Measurements from ENCODE around the gene RAD9B.

The RAD9B gene

DNA sequence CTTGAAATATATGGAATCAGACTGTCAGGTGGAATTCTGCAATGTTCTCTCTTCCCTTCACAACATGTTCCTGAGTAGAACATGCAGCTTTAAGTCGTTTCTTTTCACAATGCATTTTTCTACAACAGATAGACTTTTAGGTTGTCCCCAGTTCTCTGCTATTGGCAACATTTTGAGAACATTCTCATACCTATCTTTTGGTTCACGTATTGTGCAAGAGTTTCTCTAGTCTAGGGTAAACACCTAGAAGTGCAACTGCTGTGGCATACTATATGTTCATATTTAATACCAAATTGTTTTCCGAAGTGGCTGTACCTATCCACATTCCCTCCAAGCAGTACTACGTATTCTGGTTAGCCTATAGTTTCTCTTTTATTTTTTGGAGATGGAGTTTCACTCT is 48.9 kb downstream of the RAD9B start:
- no peak for FAIRE-seq
- no peak for DNase-seq (ENCODE audit: low spot score)
